Sigmoid colon (tissue), 7 donors: ENCODE data around the gene TACC2. TPM values are rescaled to one million over a fixed set of nuclear protein-coding genes. Genes with fewer than 3 reads are reported as not detected.

Experiments
- DNase-seq: peaks from one replicate; pipeline ENCODE4 v3.0.0-alpha.2; 2019
- H3K27ac ChIP-seq, 4 donors: fragments of 200-600 bp; sonication (generic); one replicate each; pipeline ENCODE4 v1.5.1; 2016 to 2019; ENCODE audit warnings: mild to moderate bottlenecking in 1 of 4
- H3K27me3 ChIP-seq, 3 donors: fragments of 200-600 bp; sonication (generic); one replicate each; pipeline ENCODE4 v1.5.1; 2019; ENCODE audit warnings: mild to moderate bottlenecking in 1 of 3
- H3K36me3 ChIP-seq, 4 donors: fragments of 200-600 bp; sonication (generic); one replicate each; pipeline ENCODE4 v1.5.1; 2016 to 2019
- H3K4me1 ChIP-seq, 4 donors: fragments of 200-600 bp; sonication (generic); one replicate each; pipeline ENCODE4 v1.5.1; 2017 to 2019
- H3K4me3 ChIP-seq, 4 donors: fragments of 200-600 bp; sonication (generic); one replicate each; pipeline ENCODE4 v1.5.1; 2017 to 2019; ENCODE audit warnings: mild to moderate bottlenecking in 2 of 4, moderate library complexity in 1 of 4
- H3K9me3 ChIP-seq, 4 donors: fragments of 200-600 bp in 3 of 4; sonication (generic) in 3 of 4; one replicate each; pipeline versions ENCODE4 v1.5.1 to v1.6.1; 2013 to 2019
- CTCF ChIP-seq, 4 experiments: fragments of 450-650 bp in 3 of 4; fragments of 200-600 bp in 1 of 4; IDR thresholded peaks; one replicate each; pipeline ENCODE4 v1.5.1; 2016 to 2019; ENCODE audit warnings: antibody characterized with exemption in 4 of 4, mild to moderate bottlenecking in 3 of 4, moderate library complexity in 2 of 4
- EP300 ChIP-seq, 4 donors: sonication (generic); formaldehyde crosslinking; IDR thresholded peaks; one replicate each; pipeline ENCODE4 v1.6.1; 2017; ENCODE audit warnings: antibody characterized with exemption in 4 of 4
- POLR2A ChIP-seq, 2 donors: fragments of 450-650 bp; IDR thresholded peaks; one replicate each; pipeline ENCODE4 v1.6.1; 2016; ENCODE audit warnings: antibody characterized with exemption in 2 of 2, mild to moderate bottlenecking in 2 of 2, moderate library complexity in 2 of 2
- POLR2AphosphoS5 ChIP-seq, 4 donors: sonication (generic); formaldehyde crosslinking; IDR thresholded peaks; one replicate each; pipeline ENCODE4 v1.6.1; 2017; ENCODE audit warnings: antibody characterized with exemption in 4 of 4
- WGBS, 2 donors: extraction: QIAGEN DNeasy Blood & Tissue Kit; methylation state at CpG; one replicate each; pipeline ENCODE4 v1.1.7; 2013; 5-methylcytosine and 5-hydroxymethylcytosine counted together
- intact Hi-C: fragments of 100-400 bp; cut with DNase I; formaldehyde crosslinking; loops from one replicate; pipeline ENCODE4 v1.15.1; 2023
- polyA plus RNA-seq, 3 donors: library from polyadenylated mRNA; stranded (reverse); fragments of 200-250 nt; gene quantifications; one replicate each; pipeline ENCODE4 v1.2.3, GENCODE V29; 2013
- total RNA-seq, 4 donors: library from RNA; depleted of rRNA; stranded (reverse); fragments of >200 nt; gene quantifications; one replicate each; pipeline ENCODE4 v1.1.0, GENCODE V29; 2016
- donor health status: healthy with polysubstance abuse.
- donor health status: Bipolar disorder and iron deficiency.
- donor health status: healthy.

The TACC2 gene
- total and polyA plus RNA-seq, 7 donors = 43.7 to 173 (median 71.0) TPM

GRCh38 chr10:121994429-121994941, 5.5 kb downstream of the TACC2 start:
- intact Hi-C loops = loop anchor here (2.0 to 5.0 kb wide), 2 partner anchors 26 to 67 kb away; partner anchors contain the start of gene ATE1
- Histone ChIP-seq H3K36me3 (no peaks in the 10 kb centered on the region), H3K4me1 (peaks cover 0 to 68% (median 63%) of the 10 kb centered on the region in 4 donors), H3K9me3 (no peaks in the 10 kb centered on the region), H3K27me3 (no peaks in the 10 kb centered on the region), H3K27ac (peak overlapping the region; percentile 83 to 89 (median 88)), H3K4me3 (peak overlapping the region; percentile 15 to 36 (median 31))
- DNase-seq = peak; percentile 92
- TF ChIP-seq EP300 (IDR thresholded peaks at IDR 0.05) = peak in 1 of 4 donors; percentile 69
- TF ChIP-seq POLR2A (IDR thresholded peaks at IDR 0.05) = peak in 1 of 2 donors; percentile 39
- TF ChIP-seq POLR2AphosphoS5 (IDR thresholded peaks at IDR 0.05) = peak; percentile 65 to 84 (median 68)
- TF ChIP-seq CTCF (IDR thresholded peaks at IDR 0.05) = no peak
- 11 to 37% methylated on average over 10 of the region's 10 CpGs for WGBS, 2 donors

GRCh38 chr10:121998462-121998861, 9.5 kb downstream of the TACC2 start:
- no peaks in the 10 kb centered on the region for H3K27me3 ChIP-seq
- no peaks in the 10 kb centered on the region for H3K36me3 ChIP-seq
- H3K9me3 ChIP-seq = peaks cover 0 to 11% (median 5%) of the 10 kb centered on the region in 4 donors
- peaks cover 0 to 53% (median 48%) of the 10 kb centered on the region in 4 donors for H3K4me1 ChIP-seq
- H3K4me3 ChIP-seq = no peak overlapping the region
- peak; percentile 66 for DNase-seq
- 86 to 92% methylated on average over 6 of the region's 6 CpGs for WGBS, 2 donors
- TF ChIP-seq POLR2AphosphoS5 (IDR thresholded peaks at IDR 0.05) (no peak), POLR2A (IDR thresholded peaks at IDR 0.05) (no peak)
- intact Hi-C loops = no loop called here
- peak overlapping the region; percentile 38 to 89 (median 85) for H3K27ac ChIP-seq

GRCh38 chr10:121999301-121999700, 10.3 kb downstream of the TACC2 start:
- Histone ChIP-seq H3K4me3 (no peak overlapping the region), H3K9me3 (peaks cover 0 to 11% (median 5%) of the 10 kb centered on the region in 4 donors), H3K27ac (peak overlapping the region in 3 of 4 donors; percentile 83 to 89 (median 87)), H3K4me1 (peaks cover 0 to 45% (median 40%) of the 10 kb centered on the region in 4 donors), H3K36me3 (no peaks in the 10 kb centered on the region), H3K27me3 (no peaks in the 10 kb centered on the region)
- DNase-seq = peak; percentile 17
- WGBS, 2 donors = 97 to 98% methylated on average over 4 of the region's 4 CpGs
- no peak for TF ChIP-seq POLR2AphosphoS5 (IDR thresholded peaks at IDR 0.05)
- no peak for TF ChIP-seq POLR2A (IDR thresholded peaks at IDR 0.05)
- no peak for TF ChIP-seq EP300 (IDR thresholded peaks at IDR 0.05)
- no peak for TF ChIP-seq CTCF (IDR thresholded peaks at IDR 0.05)
- intact Hi-C loops = no loop called here

GRCh38 chr10:122001698-122002097, 12.7 kb downstream of the TACC2 start:
- TF ChIP-seq POLR2AphosphoS5 (IDR thresholded peaks at IDR 0.05) (no peak), CTCF (IDR thresholded peaks at IDR 0.05) (no peak), EP300 (IDR thresholded peaks at IDR 0.05) (no peak), POLR2A (IDR thresholded peaks at IDR 0.05) (no peak)
- DNase-seq = no peak
- no peaks in the 10 kb centered on the region for H3K36me3 ChIP-seq
- no peak overlapping the region for H3K4me3 ChIP-seq
- H3K27ac ChIP-seq = no peak overlapping the region
- H3K9me3 ChIP-seq = peaks cover 0 to 11% (median 5%) of the 10 kb centered on the region in 4 donors
- intact Hi-C loops = no loop called here
- H3K4me1 ChIP-seq = peaks cover 0 to 26% (median 21%) of the 10 kb centered on the region in 4 donors
- no peaks in the 10 kb centered on the region for H3K27me3 ChIP-seq
- 75 to 81% methylated on average over 1 of the region's 1 CpG for WGBS, 2 donors

GRCh38 chr10:122007415-122007814, 18.5 kb downstream of the TACC2 start:
- Histone ChIP-seq H3K27me3 (no peaks in the 10 kb centered on the region), H3K9me3 (peaks cover 0 to 3% (median 0%) of the 10 kb centered on the region in 4 donors), H3K36me3 (no peaks in the 10 kb centered on the region), H3K27ac (no peak overlapping the region), H3K4me1 (no peaks in the 10 kb centered on the region), H3K4me3 (no peak overlapping the region)
- 5 to 39% methylated on average over 3 of the region's 3 CpGs for WGBS, 2 donors
- TF ChIP-seq EP300 (IDR thresholded peaks at IDR 0.05) (no peak), CTCF (IDR thresholded peaks at IDR 0.05) (no peak), POLR2AphosphoS5 (IDR thresholded peaks at IDR 0.05) (no peak), POLR2A (IDR thresholded peaks at IDR 0.05) (no peak)
- DNase-seq = no peak
- intact Hi-C loops = no loop called here
